Stomach (tissue), 4 donors: ENCODE measurements around the gene PLCXD3.

Experiments used
- EP300 ChIP-seq: sonication (generic); formaldehyde crosslinking; IDR thresholded peaks from one replicate; pipeline ENCODE4 v1.6.1; 2017; ENCODE audit warnings: antibody characterized with exemption
- POLR2A ChIP-seq, 4 donors: fragments of 450-650 bp; IDR thresholded peaks; one replicate each; pipeline ENCODE4 v1.6.1; 2016; ENCODE audit warnings: antibody characterized with exemption in 4 of 4, control low read depth in 2 of 4, mild to moderate bottlenecking in 1 of 4, moderate library complexity in 1 of 4
- POLR2AphosphoS5 ChIP-seq, 3 donors: sonication (generic); formaldehyde crosslinking; IDR thresholded peaks; one replicate each; pipeline ENCODE4 v1.6.1; 2016; ENCODE audit warnings: antibody characterized with exemption in 3 of 3
- TF ChIP-seq, protein P1 (sequence below), 7 experiments: fragments of 450-650 bp in 4 of 7; fragments of 200-600 bp in 3 of 7; sonication (generic) in 3 of 7; IDR thresholded peaks; one replicate each; pipeline ENCODE4 v1.5.1; 2016 to 2019; ENCODE audit warnings: antibody characterized with exemption in 7 of 7, control low read depth in 2 of 7, mild to moderate bottlenecking in 1 of 7

- TF ChIP-seq, protein P1, sequence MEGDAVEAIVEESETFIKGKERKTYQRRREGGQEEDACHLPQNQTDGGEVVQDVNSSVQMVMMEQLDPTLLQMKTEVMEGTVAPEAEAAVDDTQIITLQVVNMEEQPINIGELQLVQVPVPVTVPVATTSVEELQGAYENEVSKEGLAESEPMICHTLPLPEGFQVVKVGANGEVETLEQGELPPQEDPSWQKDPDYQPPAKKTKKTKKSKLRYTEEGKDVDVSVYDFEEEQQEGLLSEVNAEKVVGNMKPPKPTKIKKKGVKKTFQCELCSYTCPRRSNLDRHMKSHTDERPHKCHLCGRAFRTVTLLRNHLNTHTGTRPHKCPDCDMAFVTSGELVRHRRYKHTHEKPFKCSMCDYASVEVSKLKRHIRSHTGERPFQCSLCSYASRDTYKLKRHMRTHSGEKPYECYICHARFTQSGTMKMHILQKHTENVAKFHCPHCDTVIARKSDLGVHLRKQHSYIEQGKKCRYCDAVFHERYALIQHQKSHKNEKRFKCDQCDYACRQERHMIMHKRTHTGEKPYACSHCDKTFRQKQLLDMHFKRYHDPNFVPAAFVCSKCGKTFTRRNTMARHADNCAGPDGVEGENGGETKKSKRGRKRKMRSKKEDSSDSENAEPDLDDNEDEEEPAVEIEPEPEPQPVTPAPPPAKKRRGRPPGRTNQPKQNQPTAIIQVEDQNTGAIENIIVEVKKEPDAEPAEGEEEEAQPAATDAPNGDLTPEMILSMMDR (IDR thresholded peaks at IDR 0.05), result no peak
- no peak for TF ChIP-seq POLR2AphosphoS5 (IDR thresholded peaks at IDR 0.05)
- no peak for TF ChIP-seq POLR2A (IDR thresholded peaks at IDR 0.05)
- no peak for TF ChIP-seq EP300
Measured at GRCh38 chr5:41337724-41338123, 172.7 kb downstream of the PLCXD3 start.
